ENCODE data around the gene NFATC3. TPM values are rescaled to one million over a fixed set of nuclear protein-coding genes. Genes with fewer than 3 reads are reported as not detected.

The NFATC3 gene
- total and polyA plus RNA-seq, 4 donors = 9.7 to 21.2 (median 16.8) TPM

GRCh38 chr16:68183046-68183445, 97.9 kb downstream of the NFATC3 start:
- no peaks in the 10 kb centered on the region for H3K27me3 ChIP-seq (ENCODE audit: control insufficient read depth in 4 of 4, insufficient read depth in 4 of 4, low read length in 3 of 4)
- no peak for TF ChIP-seq RXRA (IDR thresholded peaks at IDR 0.05)
- no peak for TF ChIP-seq FOXA1 (IDR thresholded peaks at IDR 0.05)
- TF ChIP-seq CTCF (IDR thresholded peaks at IDR 0.05; ENCODE audit: low read depth, low read length, missing input control) = no peak
- no peak for TF ChIP-seq TAF1 (conservative IDR thresholded peaks at IDR 0.05)
- no peak for TF ChIP-seq RAD21 (IDR thresholded peaks at IDR 0.05)
- TF ChIP-seq MAX (IDR thresholded peaks at IDR 0.05) = no peak
- TF ChIP-seq ATF3 (IDR thresholded peaks at IDR 0.05) = no peak
- no peak for TF ChIP-seq HNF4G (IDR thresholded peaks at IDR 0.05)
- peaks cover 0 to 57% (median 24%) of the 10 kb centered on the region in 4 donors for H3K36me3 ChIP-seq (ENCODE audit: control insufficient read depth in 4 of 4, insufficient read depth in 3 of 4, low read depth in 1 of 4, low read length in 3 of 4)
- H3K27ac ChIP-seq (ENCODE audit: low read depth in 1 of 2, low read length in 2 of 2) = no peak overlapping the region
- no peak overlapping the region for H3K4me3 ChIP-seq (ENCODE audit: low read depth in 1 of 3, low read length in 3 of 3)
- H3K9me3 ChIP-seq (ENCODE audit: control insufficient read depth in 4 of 4, low read length in 3 of 4) = no peaks in the 10 kb centered on the region
- WGBS = 94% methylated on average over 3 of the region's 3 CpGs
- no peaks in the 10 kb centered on the region for H3K4me1 ChIP-seq (ENCODE audit: control insufficient read depth in 4 of 4, insufficient read depth in 4 of 4, low read length in 3 of 4)
- no peak for DNase-seq (ENCODE audit: low spot score)
- H3K9ac ChIP-seq (ENCODE audit: low read depth in 1 of 2, low read length in 2 of 2) = no peak overlapping the region

DNA sequence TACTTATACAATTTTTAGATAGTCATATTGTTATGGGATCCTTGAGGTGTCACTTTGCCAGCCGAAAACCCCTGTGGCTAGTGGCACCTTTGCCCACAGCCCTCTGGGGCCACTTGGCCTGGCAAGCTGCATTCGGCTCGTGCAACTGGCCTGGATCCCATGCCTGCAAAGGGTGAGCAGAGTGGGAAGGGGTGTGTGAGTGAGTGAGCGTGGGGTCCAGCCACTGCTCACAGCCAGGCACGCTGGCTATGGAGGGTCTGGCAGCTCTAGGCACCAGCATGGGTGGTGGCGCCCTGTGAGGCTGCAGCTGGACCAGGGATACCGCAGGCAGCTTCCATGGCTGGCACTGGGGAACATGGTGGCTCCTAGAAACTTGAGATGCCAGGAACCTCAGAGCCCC, 101.7 kb downstream of the NFATC3 start:
- Histone ChIP-seq H3K9me3 (ENCODE audit: control insufficient read depth in 4 of 4, low read length in 3 of 4) (no peaks in the 10 kb centered on the region), H3K4me3 (ENCODE audit: low read depth in 1 of 3, low read length in 3 of 3) (no peak overlapping the region), H3K27me3 (ENCODE audit: control insufficient read depth in 4 of 4, insufficient read depth in 4 of 4, low read length in 3 of 4) (no peaks in the 10 kb centered on the region), H3K9ac (ENCODE audit: low read depth in 1 of 2, low read length in 2 of 2) (no peak overlapping the region), H3K27ac (ENCODE audit: low read depth in 1 of 2, low read length in 2 of 2) (no peak overlapping the region), H3K4me1 (ENCODE audit: control insufficient read depth in 4 of 4, insufficient read depth in 4 of 4, low read length in 3 of 4) (no peaks in the 10 kb centered on the region), H3K36me3 (ENCODE audit: control insufficient read depth in 4 of 4, insufficient read depth in 3 of 4, low read depth in 1 of 4, low read length in 3 of 4) (peaks cover 3 to 65% (median 33%) of the 10 kb centered on the region in 4 donors)
- over 99% methylated on average over 7 of the region's 7 CpGs for WGBS
- TF ChIP-seq RAD21 (IDR thresholded peaks at IDR 0.05) (no peak), GABPA (IDR thresholded peaks at IDR 0.05 in 1 of 2, conservative IDR thresholded peaks at IDR 0.05 in 1 of 2) (no peak), ZBTB33 (IDR thresholded peaks at IDR 0.05) (no peak)
- no peak for DNase-seq (ENCODE audit: low spot score)

- no peaks in the 10 kb centered on the region for H3K27me3 ChIP-seq (ENCODE audit: control insufficient read depth in 4 of 4, insufficient read depth in 4 of 4, low read length in 3 of 4)
- H3K27ac ChIP-seq (ENCODE audit: low read depth in 1 of 2, low read length in 2 of 2) = no peak overlapping the region
- no peak for DNase-seq (ENCODE audit: low spot score)
- no peak overlapping the region for H3K9ac ChIP-seq (ENCODE audit: low read depth in 1 of 2, low read length in 2 of 2)
- peaks cover 3 to 67% (median 34%) of the 10 kb centered on the region in 4 donors for H3K36me3 ChIP-seq (ENCODE audit: control insufficient read depth in 4 of 4, insufficient read depth in 3 of 4, low read depth in 1 of 4, low read length in 3 of 4)
- TF ChIP-seq RXRA (IDR thresholded peaks at IDR 0.05) = no peak
- no peak for TF ChIP-seq ATF3 (IDR thresholded peaks at IDR 0.05)
- no peak for TF ChIP-seq HNF4G (IDR thresholded peaks at IDR 0.05)
- TF ChIP-seq HNF4A (conservative IDR thresholded peaks at IDR 0.05) = no peak
- no peak for TF ChIP-seq SP1 (IDR thresholded peaks at IDR 0.05)
- no peak for TF ChIP-seq YY1 (IDR thresholded peaks at IDR 0.05)
- no peak for TF ChIP-seq CTCF (IDR thresholded peaks at IDR 0.05; ENCODE audit: low read depth, low read length, missing input control)
- TF ChIP-seq RAD21 (IDR thresholded peaks at IDR 0.05) = no peak
- no peaks in the 10 kb centered on the region for H3K4me1 ChIP-seq (ENCODE audit: control insufficient read depth in 4 of 4, insufficient read depth in 4 of 4, low read length in 3 of 4)
- 99% methylated on average over 2 of the region's 2 CpGs for WGBS
- no peak overlapping the region for H3K4me3 ChIP-seq (ENCODE audit: low read depth in 1 of 3, low read length in 3 of 3)
- H3K9me3 ChIP-seq (ENCODE audit: control insufficient read depth in 4 of 4, low read length in 3 of 4) = no peaks in the 10 kb centered on the region
Measured at GRCh38 chr16:68187505-68187904, 102.3 kb downstream of the NFATC3 start.

Data from liver (tissue), 9 donors.